K562 (cell line): ENCODE measurements around the gene CRYBG2. TPM values are rescaled to one million over a fixed set of nuclear protein-coding genes. Genes with fewer than 3 reads are reported as not detected.
A peak's percentile ranks its signal among the peaks of the same experiment; 100 is the strongest.

ENCODE experiments used
- ATAC-seq: fragments of 200-7000 bp; cut with Tn5 transposase; 3 replicates; pipeline ENCODE4 v1.9.1; 2020; ENCODE audit warnings: moderate library complexity
- BruUV-seq: library from RNA; stranded (reverse); fragments of 400-500 nt; replicated peaks from 2 replicates; lab custom pipeline; 2021; lab: Mats Ljungman, UMichigan
- CTCF ChIA-PET: fragments of 300-600 bp; formaldehyde crosslinking; extraction: SDS; loops from one replicate; lab custom pipeline; 2021; ENCODE audit warnings: low intra/inter-chr PET ratio; lab: Yijun Ruan, JAX
- POLR2A ChIA-PET: fragments of 300-600, 350-650 bp; sonication (Branson Sonifier 250); formaldehyde crosslinking; extraction: SDS; loops from one replicate; lab custom pipeline; 2021; ENCODE audit warnings: antibody characterized with exemption, inconsistent platforms; lab: Yijun Ruan, JAX
- DNase-seq, 4 experiments: peaks; one replicate each; pipeline versions ENCODE4 v3.0.0 to v3.0.0-alpha.2; 2011 to 2018; ENCODE audit warnings: low spot score in 3 of 4, mixed read lengths in 3 of 4; ENCODE audit errors: extremely low read depth in 1 of 4
- FAIRE-seq: peaks from 2 replicates; lab custom pipeline; 2011; peaks lifted over from hg19 to GRCh38; lab: Jason Lieb, UNC
- H2AFZ ChIP-seq: 2 replicates; pipeline ENCODE4 v1.6.0; 2011; ENCODE audit warnings: low read depth, low read length, control low read depth, inconsistent platforms
- H3K27ac ChIP-seq: fragments of 200-600 bp; 3 replicates; pipeline ENCODE4 v1.8.0; 2011; ENCODE audit warnings: low read depth, mild to moderate bottlenecking, control low read depth, inconsistent platforms, low read length, moderate library complexity, mixed read lengths; ENCODE audit errors: extremely low read depth
- H3K27me3 ChIP-seq, 2 experiments: fragments of 300-600 bp in 1 of 2; 2 replicates in 1 of 2; 3 replicates in 1 of 2; pipeline versions ENCODE4 v1.6.0 to v1.8.0; 2011; ENCODE audit warnings: inconsistent platforms in 2 of 2, low read length in 2 of 2, mild to moderate bottlenecking in 1 of 2, mixed read lengths in 1 of 2, moderate library complexity in 1 of 2; ENCODE audit not compliant: control insufficient read depth in 2 of 2, insufficient read depth in 2 of 2
- H3K36me3 ChIP-seq: fragments of 300-600 bp; 3 replicates; pipeline ENCODE4 v1.8.0; 2011; ENCODE audit warnings: mild to moderate bottlenecking, low read length, inconsistent platforms; ENCODE audit not compliant: control insufficient read depth, insufficient read depth
- H3K4me1 ChIP-seq, 2 experiments: fragments of 200-600 bp in 1 of 2; replicated peaks in 1 of 2; 2 replicates in 1 of 2; 3 replicates in 1 of 2; pipeline versions ENCODE4 v1.5.1 to v1.8.0; 2011; ENCODE audit warnings: inconsistent platforms in 2 of 2, low read length in 2 of 2, mild to moderate bottlenecking in 1 of 2, mixed read lengths in 1 of 2, moderate library complexity in 1 of 2; ENCODE audit not compliant: control insufficient read depth in 2 of 2, insufficient read depth in 2 of 2
- H3K4me2 ChIP-seq: 2 replicates; pipeline ENCODE4 v1.6.1; 2011; ENCODE audit warnings: low read length, control low read depth, inconsistent platforms, mixed read lengths; ENCODE audit not compliant: insufficient read depth
- H3K4me3 ChIP-seq: fragments of 200-600 bp; sonication (generic), shearing (Covaris generic); 2 replicates; pipeline ENCODE4 v1.5.1; 2016; ENCODE audit warnings: control low read depth, inconsistent platforms
- H3K79me2 ChIP-seq: fragments of 200-600 bp; 3 replicates; pipeline ENCODE4 v1.8.0; 2011; ENCODE audit warnings: low read length, inconsistent platforms; ENCODE audit not compliant: control insufficient read depth, insufficient read depth
- H3K9ac ChIP-seq, 2 experiments: 2 replicates each; pipeline versions ENCODE4 v1.6.0 to v1.6.1; 2011; ENCODE audit warnings: low read depth in 2 of 2, low read length in 2 of 2, control low read depth in 1 of 2, inconsistent platforms in 1 of 2, mild to moderate bottlenecking in 1 of 2, mixed read lengths in 1 of 2; ENCODE audit not compliant: insufficient read depth in 1 of 2
- H3K9me1 ChIP-seq: one replicate; pipeline ENCODE4 v1.6.0; 2011; ENCODE audit warnings: inconsistent platforms, mild to moderate bottlenecking, low read length, moderate library complexity; ENCODE audit not compliant: control insufficient read depth, insufficient read depth
- H3K9me3 ChIP-seq: replicated peaks from 2 replicates; pipeline ENCODE4 v1.5.1; 2011; ENCODE audit warnings: low read depth, low read length, inconsistent platforms; ENCODE audit not compliant: control insufficient read depth, insufficient read depth
- H4K20me1 ChIP-seq: replicated peaks from 2 replicates; pipeline ENCODE4 v1.6.1; 2011; ENCODE audit warnings: low read length, inconsistent platforms, mixed read lengths; ENCODE audit not compliant: control insufficient read depth, insufficient read depth
- ARID1B ChIP-seq: fragments of 450-650 bp; IDR thresholded peaks from 2 replicates; pipeline ENCODE4 v1.6.1; 2016; ENCODE audit warnings: antibody characterized with exemption, mild to moderate bottlenecking, inconsistent platforms
- E2F3 ChIP-seq: fragments of 250-450 bp; sonication (Bioruptor Pico); IDR thresholded peaks from 2 replicates; pipeline ENCODE4 v1.4.0; 2020; ENCODE audit warnings: mild to moderate bottlenecking
- EP400 ChIP-seq: fragments of 450-650 bp; IDR thresholded peaks from 2 replicates; pipeline ENCODE4 v1.6.1; 2017; ENCODE audit warnings: antibody characterized with exemption, mild to moderate bottlenecking, moderate library complexity
- HDAC1 ChIP-seq, 2 experiments: fragments of 450-650 bp; IDR thresholded peaks; 2 replicates each; pipeline ENCODE4 v1.6.1; 2016 to 2017; ENCODE audit warnings: inconsistent platforms in 1 of 2, mild to moderate bottlenecking in 1 of 2, moderate library complexity in 1 of 2
- KAT7 ChIP-seq: sonication (generic); formaldehyde crosslinking; IDR thresholded peaks from 2 replicates; pipeline ENCODE4 v1.8.0; 2022; ENCODE audit warnings: missing genetic modification reagents, mild to moderate bottlenecking, borderline replicate concordance
- NR2C2 ChIP-seq, 2 experiments: fragments of 200-800 bp in 1 of 2; sonication (Bioruptor generic) in 1 of 2; sonication (generic) in 1 of 2; formaldehyde crosslinking in 1 of 2; IDR thresholded peaks; 2 replicates each; pipeline versions ENCODE4 v1.6.1 to v1.8.0; 2016 to 2022; ENCODE audit warnings: mild to moderate bottlenecking in 1 of 2, missing compliant biosample characterization in 1 of 2, missing genetic modification characterization in 1 of 2, missing genetic modification reagents in 1 of 2
- SRF ChIP-seq, 2 experiments: fragments of 250-450, 450-650 bp in 1 of 2; sonication (Bioruptor Pico) in 1 of 2; sonication (generic) in 1 of 2; formaldehyde crosslinking; IDR thresholded peaks; 2 replicates each; pipeline versions ENCODE4 v1.5.0 to v1.5.1; 2020 to 2022; ENCODE audit warnings: mild to moderate bottlenecking in 1 of 2, missing genetic modification reagents in 1 of 2
- USF1 ChIP-seq: sonication (generic); formaldehyde crosslinking; IDR thresholded peaks from 2 replicates; pipeline ENCODE4 v1.9.0; 2022; ENCODE audit warnings: mild to moderate bottlenecking, missing genetic modification reagents
- VEZF1 ChIP-seq: fragments of 200-800 bp; sonication (Bioruptor generic); IDR thresholded peaks from 2 replicates; pipeline ENCODE4 v1.6.1; 2017; ENCODE audit warnings: missing genetic modification characterization, missing compliant biosample characterization
- ZBED1 ChIP-seq: IDR thresholded peaks from 2 replicates; pipeline ENCODE4 v1.6.1; 2014
- ZNF592 ChIP-seq: fragments of 450-650 bp; IDR thresholded peaks from 2 replicates; pipeline ENCODE4 v1.6.1; 2017; ENCODE audit warnings: antibody characterized with exemption, mild to moderate bottlenecking
- WGBS: fragments of 100-300 bp; shearing (Covaris generic); methylation state at CpG from one replicate; pipeline ENCODE4 v1.1.6; 2016; ENCODE audit warnings: low coverage, mixed read lengths; ENCODE audit not compliant: insufficient coverage; ENCODE audit errors: missing lambda C conversion rate; 5-methylcytosine and 5-hydroxymethylcytosine counted together
- in situ Hi-C: fragments of 300-500 bp; cut with MboI; formaldehyde crosslinking; loops from 4 replicates; pipeline ENCODE4 v1.15.0; 2018; ENCODE audit warnings: inconsistent platforms, mixed read lengths
- intact Hi-C: fragments of 100-400 bp; cut with micrococcal nuclease; formaldehyde crosslinking; loops from 2 replicates; pipeline ENCODE4 v1.14.2; 2022
- polyA plus RNA-seq, 8 experiments: library from polyadenylated mRNA; depleted of rRNA in 4 of 8; stranded (reverse) in 5 of 8; unstranded in 3 of 8; fragments of >200 nt; fragmentation: Nextera tagmentation in 2 of 8; fragmentation: Illumina TruSeq in 1 of 8; extraction: Ambion mirVana in 2 of 8; extraction: Trizol in 1 of 8; gene quantifications; 2 replicates each; pipeline versions ENCODE4 v1.2.1 to v1.2.3, GENCODE V29; 2011 to 2014; ENCODE audit warnings: inconsistent platforms in 1 of 8, missing spikeins in 1 of 8
- total RNA-seq, 7 experiments: library from RNA; depleted of rRNA in 6 of 7; stranded (reverse); fragments of >200 nt in 6 of 7; fragmentation: Illumina TruSeq in 2 of 7; extraction: Trizol in 2 of 7; gene quantifications; 2 replicates each; pipeline versions ENCODE4 v1.2.1 to v1.2.3, GENCODE V29; 2011 to 2021; ENCODE audit warnings: low replicate concordance in 1 of 7
- TF ChIP-seq, protein P1 (sequence below): sonication (generic); formaldehyde crosslinking; IDR thresholded peaks from 2 replicates; pipeline ENCODE4 v1.8.0; 2022; ENCODE audit warnings: missing genetic modification reagents, mild to moderate bottlenecking, moderate library complexity, borderline replicate concordance

CRYBG2 gene
- total and polyA plus RNA-seq, 9 of the 15 experiments (the other 6 are each of a cell fraction or from before 2014, with no cell fraction given), result 0.39 to 8.5 (median 3.7) TPM

DNA sequence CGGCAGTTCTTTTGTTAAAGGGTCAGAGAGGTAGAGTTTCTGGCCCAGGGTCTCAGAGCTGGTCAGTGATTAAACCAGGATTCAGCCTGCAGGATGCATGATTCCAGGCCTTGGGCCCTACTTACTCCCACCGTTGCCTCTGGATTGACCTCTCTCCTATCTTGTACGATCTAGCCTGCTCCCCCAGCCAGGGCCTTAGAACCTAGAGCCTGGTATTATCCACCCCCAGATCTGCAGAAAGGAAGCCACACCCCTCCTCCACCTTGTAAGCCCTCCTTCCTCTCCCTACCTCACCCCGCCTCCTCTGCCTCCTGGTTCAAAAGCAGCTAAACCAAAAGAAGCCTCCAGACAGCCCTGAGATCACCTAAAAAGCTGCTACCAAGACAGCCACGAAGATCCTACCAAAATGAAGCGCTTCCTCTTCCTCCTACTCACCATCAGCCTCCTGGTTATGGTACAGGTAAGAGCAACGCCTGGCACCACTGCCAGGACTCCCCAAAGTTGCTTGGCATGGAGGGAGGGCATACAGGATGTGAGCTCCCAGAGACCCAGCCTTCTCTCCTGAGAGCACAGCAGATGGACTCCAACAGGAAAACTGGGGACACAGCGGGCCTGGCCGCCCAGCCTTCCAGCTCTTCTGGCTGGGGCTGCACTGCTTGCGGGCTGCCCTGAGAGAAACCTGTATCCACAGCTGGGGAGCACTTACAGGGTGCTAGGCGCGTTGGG is 36.2 kb downstream of the CRYBG2 start, which contains the start of gene CD52:
Gene CD52, plus strand, starts transcription at position 347 of the 726 bp plus-strand sequence. Its CDS starts 60 bp downstream, at position 407.
- 26% methylated on average over 12 of the region's 12 CpGs for WGBS
- intact Hi-C loops (no loop called here), in situ Hi-C loops (no loop called here)
- no peaks in the 10 kb centered on the region for H3K9me3 ChIP-seq
- H3K9ac ChIP-seq, result peak within 1 kb of the TSS; percentile 48 to 87
- peaks cover 57 to 58% of the 10 kb centered on the region in 2 experiments for H3K4me1 ChIP-seq
- ChIA-PET CTCF (interaction anchor here (0.5 kb wide), 1 partner anchor 212 kb away, joined by 3 read pairs; no protein-coding TSS in a partner anchor), POLR2A (interaction anchor here (0.5 to 2.5 kb wide), 16 partner anchors 10 to 243 kb away, joined by 3 to 13 read pairs (median 4); partner anchors contain the start of genes PDIK1L and UBXN11)
- no peaks in the 10 kb centered on the region for H4K20me1 ChIP-seq
- H3K79me2 ChIP-seq, result peaks cover 2% of the 10 kb centered on the region; the same call in 1 of the 3 replicates
- ATAC-seq, result peak; percentile 77
- H3K9me1 ChIP-seq, result no peaks in the 10 kb centered on the region
- FAIRE-seq, result peak; percentile 86
- peak within 1 kb of the TSS; percentile 21; the same call in 1 of the 2 replicates for H3K4me3 ChIP-seq
- H3K4me2 ChIP-seq, result peak within 1 kb of the TSS; percentile 80
- H3K27ac ChIP-seq, result peak within 1 kb of the TSS; percentile 68
- peak within 1 kb of the TSS; percentile 79 for H2AFZ ChIP-seq
- TSS peak; percentile 85 for BruUV-seq
- peaks cover 10% of the 10 kb centered on the region; the same call in 2 of the 3 replicates for H3K36me3 ChIP-seq
- peak; percentile 86 to 90 (median 90) for DNase-seq
- no peaks in the 10 kb centered on the region for H3K27me3 ChIP-seq
- TF ChIP-seq USF1 (CRISPR knock-in tag) (no peak), SRF (CRISPR knock-in tag; IDR thresholded peaks at IDR 0.05) (no peak), ZBED1 (no peak), HDAC1 (IDR thresholded peaks at IDR 0.05) (peak in 1 of 2 experiments; percentile 34; a peak in 2 of 4 replicates), EP400 (peak; percentile 1; the same call in 1 of the 2 replicates), E2F3 (CRISPR knock-in tag) (peak; percentile 30; the same call in 1 of the 2 replicates), ZNF592 (peak; percentile 72), NR2C2 (CRISPR knock-in tag; IDR thresholded peaks at IDR 0.05) (no peak), NR2C2 (tag; IDR thresholded peaks at IDR 0.05) (peak; percentile 58; the same call in 1 of the 2 replicates), ARID1B (peak; percentile 68), KAT7 (CRISPR knock-in tag) (peak; percentile 96), VEZF1 (CRISPR knock-in tag) (peak; percentile 60)
- TF ChIP-seq, protein P1, sequence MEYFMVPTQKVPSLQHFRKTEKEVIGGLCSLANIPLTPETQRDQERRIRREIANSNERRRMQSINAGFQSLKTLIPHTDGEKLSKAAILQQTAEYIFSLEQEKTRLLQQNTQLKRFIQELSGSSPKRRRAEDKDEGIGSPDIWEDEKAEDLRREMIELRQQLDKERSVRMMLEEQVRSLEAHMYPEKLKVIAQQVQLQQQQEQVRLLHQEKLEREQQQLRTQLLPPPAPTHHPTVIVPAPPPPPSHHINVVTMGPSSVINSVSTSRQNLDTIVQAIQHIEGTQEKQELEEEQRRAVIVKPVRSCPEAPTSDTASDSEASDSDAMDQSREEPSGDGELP (CRISPR knock-in tag), result peak; percentile 30; the same call in 1 of the 2 replicates
